HepG2 (cell line): Measurements from ENCODE around the gene LTB4R. TPM values are rescaled to one million over a fixed set of nuclear protein-coding genes. Genes with fewer than 3 reads are reported as not detected.

Experiments
- AFF4 ChIP-seq: sonication (generic); formaldehyde crosslinking; IDR thresholded peaks from 2 replicates; pipeline ENCODE4 v1.4.0; 2020; ENCODE audit warnings: missing genetic modification reagents
- ATF4 ChIP-seq, 2 experiments: fragments of 450-650 bp in 1 of 2; sonication (generic) in 1 of 2; formaldehyde crosslinking; IDR thresholded peaks; 2 replicates each; pipeline versions ENCODE4 v1.5.0 to v1.8.0; 2020 to 2022; ENCODE audit warnings: mild to moderate bottlenecking in 1 of 2, missing genetic modification reagents in 1 of 2
- DZIP1 ChIP-seq: sonication (generic); formaldehyde crosslinking; IDR thresholded peaks from 2 replicates; pipeline ENCODE4 v1.5.0; 2020; ENCODE audit warnings: mild to moderate bottlenecking, missing genetic modification reagents
- EZH2 ChIP-seq: conservative IDR thresholded peaks from 2 replicates; pipeline ENCODE4 v1.6.1; 2012; ENCODE audit warnings: mild to moderate bottlenecking, low read depth, low read length, moderate library complexity
- FOXO1 ChIP-seq: sonication (generic); formaldehyde crosslinking; IDR thresholded peaks from 2 replicates; pipeline ENCODE4 v1.4.0; 2020; ENCODE audit warnings: missing genetic modification reagents
- HES4 ChIP-seq: sonication (generic); formaldehyde crosslinking; IDR thresholded peaks from 2 replicates; pipeline ENCODE4 v1.9.0; 2021; ENCODE audit warnings: mild to moderate bottlenecking, missing genetic modification reagents, borderline replicate concordance
- HOXA5 ChIP-seq: sonication (generic); formaldehyde crosslinking; IDR thresholded peaks from 2 replicates; pipeline ENCODE4 v1.4.0; 2020; ENCODE audit warnings: missing genetic modification reagents
- IRF2 ChIP-seq: IDR thresholded peaks from 2 replicates; pipeline ENCODE4 v1.6.1; 2018; ENCODE audit warnings: missing genetic modification reagents, missing compliant biosample characterization
- MED1 ChIP-seq: sonication (generic); formaldehyde crosslinking; IDR thresholded peaks from 2 replicates; pipeline ENCODE4 v1.4.0; 2020; ENCODE audit warnings: missing genetic modification reagents
- POLR2AphosphoS2 ChIP-seq: IDR thresholded peaks from 2 replicates; pipeline ENCODE4 v1.6.1; 2011; ENCODE audit warnings: low read depth, low read length, improper control_type of control experiment
- TCF12 ChIP-seq, 2 experiments: fragments of 450-650 bp in 1 of 2; sonication (generic) in 1 of 2; formaldehyde crosslinking in 1 of 2; IDR thresholded peaks; 2 replicates each; pipeline versions ENCODE4 v1.6.1 to v1.8.0; 2017 to 2022; ENCODE audit warnings: antibody characterized with exemption in 1 of 2, mild to moderate bottlenecking in 1 of 2, missing genetic modification reagents in 1 of 2, moderate library complexity in 1 of 2
- XBP1 ChIP-seq: sonication (generic); formaldehyde crosslinking; IDR thresholded peaks from 2 replicates; pipeline ENCODE4 v1.5.0; 2020; ENCODE audit warnings: missing genetic modification reagents
- ZBTB7A ChIP-seq: sonication (generic); formaldehyde crosslinking; IDR thresholded peaks from 2 replicates; pipeline ENCODE4 v1.8.0; 2022; ENCODE audit warnings: mild to moderate bottlenecking, missing genetic modification reagents
- ZC3H13 ChIP-seq: sonication (generic); formaldehyde crosslinking; IDR thresholded peaks from 2 replicates; pipeline ENCODE4 v1.8.1; 2023; ENCODE audit warnings: mild to moderate bottlenecking, missing genetic modification reagents, moderate library complexity
- ZFP62 ChIP-seq: sonication (generic); formaldehyde crosslinking; IDR thresholded peaks from 2 replicates; pipeline ENCODE4 v1.4.0; 2020; ENCODE audit warnings: missing genetic modification reagents
- ZFY ChIP-seq: sonication (generic); formaldehyde crosslinking; IDR thresholded peaks from 2 replicates; pipeline ENCODE4 v1.4.0; 2020; ENCODE audit warnings: missing genetic modification reagents
- ZNF205 ChIP-seq: IDR thresholded peaks from 2 replicates; pipeline ENCODE4 v1.6.1; 2018; ENCODE audit warnings: missing biosample characterization, missing genetic modification reagents
- ZNF264 ChIP-seq: sonication (generic); formaldehyde crosslinking; IDR thresholded peaks from 2 replicates; pipeline ENCODE4 v1.4.0; 2020; ENCODE audit warnings: missing genetic modification reagents
- ZNF296 ChIP-seq: sonication (generic); formaldehyde crosslinking; conservative IDR thresholded peaks from 2 replicates; pipeline ENCODE4 v1.5.0; 2020; ENCODE audit warnings: mild to moderate bottlenecking, missing genetic modification reagents
- ZNF33B ChIP-seq: sonication (generic); formaldehyde crosslinking; IDR thresholded peaks from 2 replicates; pipeline ENCODE4 v1.5.1; 2020; ENCODE audit warnings: mild to moderate bottlenecking, missing genetic modification reagents
- ZNF354B ChIP-seq: sonication (generic); formaldehyde crosslinking; IDR thresholded peaks from 2 replicates; pipeline ENCODE4 v1.8.0; 2022; ENCODE audit warnings: mild to moderate bottlenecking, missing genetic modification reagents
- ZNF556 ChIP-seq: sonication (generic); formaldehyde crosslinking; IDR thresholded peaks from 2 replicates; pipeline ENCODE4 v1.4.0; 2020; ENCODE audit warnings: mild to moderate bottlenecking, missing genetic modification reagents, borderline replicate concordance
- ZNF629 ChIP-seq: sonication (generic); formaldehyde crosslinking; conservative IDR thresholded peaks from 2 replicates; pipeline ENCODE4 v1.5.0; 2020; ENCODE audit warnings: missing genetic modification reagents
- polyA plus RNA-seq, 8 experiments: library from polyadenylated mRNA; depleted of rRNA in 3 of 8; stranded (reverse) in 7 of 8; unstranded in 1 of 8; fragments of >200 nt; fragmentation: Illumina TruSeq in 4 of 8; extraction: Trizol in 4 of 8; gene quantifications; 2 replicates each; pipeline versions ENCODE4 v1.2.1 to v1.2.3, GENCODE V29; 2011 to 2016; ENCODE audit warnings: low read depth in 4 of 8, missing spikeins in 1 of 8, mixed read lengths in 1 of 8; ENCODE audit not compliant: insufficient read depth in 1 of 8
- total RNA-seq, 5 experiments: library from RNA; depleted of rRNA; stranded (reverse); fragments of >200 nt; fragmentation: Illumina TruSeq; extraction: Trizol; gene quantifications; 2 replicates each; pipeline ENCODE4 v1.2.3, GENCODE V29; 2016; ENCODE audit warnings: low read depth in 1 of 5
- TF ChIP-seq, protein P1 (sequence below): sonication (generic); formaldehyde crosslinking; conservative IDR thresholded peaks from 2 replicates; pipeline ENCODE4 v1.8.0; 2022; ENCODE audit warnings: low read depth, missing genetic modification reagents

The LTB4R gene
- total and polyA plus RNA-seq, 2 of the 13 experiments (the other 11 are each of a cell fraction or from before 2014, with no cell fraction given): 3.2 to 8.2 TPM

DNA sequence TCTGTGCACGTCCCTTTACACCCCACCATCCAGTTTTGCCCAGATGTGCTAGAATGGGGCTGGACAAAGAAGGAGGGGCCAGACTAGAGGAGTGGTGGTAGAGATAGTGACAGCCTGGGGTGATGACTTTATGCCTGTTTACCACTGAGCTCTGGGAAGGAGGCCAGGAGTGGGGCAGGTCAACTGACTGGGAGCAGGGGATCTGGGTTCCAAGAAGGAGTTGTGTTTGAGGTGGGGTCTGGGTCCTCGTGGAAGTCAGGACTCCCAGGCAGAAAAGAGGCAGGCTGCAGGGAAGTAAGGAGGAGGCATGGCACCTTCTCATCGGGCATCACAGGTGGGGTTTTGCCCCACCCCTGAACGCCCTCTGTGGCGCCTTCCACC is 1.0 kb upstream of the LTB4R start (continued):
- no peak for TF ChIP-seq IRF2 (CRISPR knock-in tag)
- no peak for TF ChIP-seq XBP1 (CRISPR knock-in tag)
- peak; percentile 47; the same call in 1 of the 2 replicates for TF ChIP-seq FOXO1 (CRISPR knock-in tag)
- 0 out of 2 replicates have a peak, but pooled peaks have one; percentile 40 for TF ChIP-seq ZNF33B (CRISPR knock-in tag)
- no peak for TF ChIP-seq AFF4 (CRISPR knock-in tag)
- TF ChIP-seq, protein P1, sequence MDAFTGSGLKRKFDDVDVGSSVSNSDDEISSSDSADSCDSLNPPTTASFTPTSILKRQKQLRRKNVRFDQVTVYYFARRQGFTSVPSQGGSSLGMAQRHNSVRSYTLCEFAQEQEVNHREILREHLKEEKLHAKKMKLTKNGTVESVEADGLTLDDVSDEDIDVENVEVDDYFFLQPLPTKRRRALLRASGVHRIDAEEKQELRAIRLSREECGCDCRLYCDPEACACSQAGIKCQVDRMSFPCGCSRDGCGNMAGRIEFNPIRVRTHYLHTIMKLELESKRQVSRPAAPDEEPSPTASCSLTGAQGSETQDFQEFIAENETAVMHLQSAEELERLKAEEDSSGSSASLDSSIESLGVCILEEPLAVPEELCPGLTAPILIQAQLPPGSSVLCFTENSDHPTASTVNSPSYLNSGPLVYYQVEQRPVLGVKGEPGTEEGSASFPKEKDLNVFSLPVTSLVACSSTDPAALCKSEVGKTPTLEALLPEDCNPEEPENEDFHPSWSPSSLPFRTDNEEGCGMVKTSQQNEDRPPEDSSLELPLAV: no peak
- TF ChIP-seq ZFP62 (CRISPR knock-in tag): no peak
- 0 out of 2 replicates have a peak, but pooled peaks have one; percentile 58 for TF ChIP-seq POLR2AphosphoS2
- no peak for TF ChIP-seq ZNF296 (CRISPR knock-in tag)
- no peak for TF ChIP-seq ZBTB7A (CRISPR knock-in tag)
- no peak for TF ChIP-seq MED1 (CRISPR knock-in tag)
- TF ChIP-seq ZNF354B (CRISPR knock-in tag): no peak
- no peak for TF ChIP-seq ATF4 (CRISPR knock-in tag; IDR thresholded peaks at IDR 0.05)
- TF ChIP-seq ZNF264 (CRISPR knock-in tag): no peak
- 0 out of 2 replicates have a peak, but pooled peaks have one; percentile 11 for TF ChIP-seq ZNF556 (CRISPR knock-in tag)
- 0 out of 2 replicates have a peak, but pooled peaks have one; percentile 54 for TF ChIP-seq DZIP1 (CRISPR knock-in tag)
- TF ChIP-seq ZNF629 (CRISPR knock-in tag): no peak
- no peak for TF ChIP-seq ZNF205 (CRISPR knock-in tag)
- no peak for TF ChIP-seq HOXA5 (CRISPR knock-in tag)
- TF ChIP-seq HES4: no peak
- TF ChIP-seq EZH2: no peak
- no peak for TF ChIP-seq TCF12 (IDR thresholded peaks at IDR 0.05)
- TF ChIP-seq TCF12 (CRISPR knock-in tag; IDR thresholded peaks at IDR 0.05): no peak
- TF ChIP-seq ZFY (CRISPR knock-in tag): no peak
- no peak for TF ChIP-seq ZC3H13
